H54 (cell line): Measurements from ENCODE around the gene DGKB.

Experiments
- DNase-seq: peaks from one replicate; pipeline ENCODE4 v3.0.0; 2011; ENCODE audit warnings: low spot score, mixed read lengths; ENCODE audit not compliant: insufficient read length
- FAIRE-seq: peaks from 3 replicates; lab custom pipeline; 2011; peaks lifted over from hg19 to GRCh38; lab: Jason Lieb, UNC
- POLR2A ChIP-seq: IDR thresholded peaks from 2 replicates; pipeline ENCODE4 v1.6.1; 2011; ENCODE audit warnings: low read depth, mild to moderate bottlenecking, low read length

DGKB gene

DNA sequence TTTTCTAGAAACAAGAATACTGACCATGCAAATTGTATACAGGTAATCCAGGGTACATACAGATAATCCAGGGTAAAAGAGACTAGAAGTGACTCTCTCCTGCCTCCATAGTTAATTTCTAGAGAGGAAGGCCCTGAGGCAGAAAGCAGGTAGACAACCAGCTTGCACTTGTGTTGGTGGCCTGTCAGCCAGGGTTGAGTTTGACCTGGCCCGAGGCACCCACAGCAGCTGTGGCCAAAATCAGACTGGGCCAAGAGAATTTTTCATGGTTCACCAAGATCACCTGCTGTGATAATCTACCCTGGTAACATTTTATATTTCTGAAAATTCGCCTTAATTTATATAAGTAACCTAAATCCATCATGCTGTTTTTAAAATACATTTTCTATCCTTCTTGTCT lies 526.6 kb downstream of the DGKB start:
- no peak for FAIRE-seq
- no peak for DNase-seq
- no peak for TF ChIP-seq POLR2A

DNA sequence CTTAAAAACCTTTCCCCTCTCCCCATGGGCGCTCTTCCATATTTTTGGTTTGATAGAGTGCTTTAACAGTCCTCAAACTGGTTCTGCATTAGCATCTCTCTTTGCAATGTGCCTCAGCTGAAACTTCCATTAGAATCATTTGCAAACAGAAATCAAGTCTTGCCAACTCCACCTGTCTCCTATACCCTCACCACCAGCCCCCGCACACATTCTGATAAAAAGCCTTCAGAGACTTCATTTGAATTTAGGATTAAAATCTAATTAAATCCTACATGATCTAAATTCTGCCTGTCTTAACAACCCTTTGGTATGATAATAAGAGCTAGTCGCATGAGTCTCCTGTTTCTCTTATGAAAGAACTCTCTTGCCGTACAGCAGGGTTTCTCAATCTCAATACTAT lies 528.2 kb downstream of the DGKB start:
- no peak for TF ChIP-seq POLR2A
- FAIRE-seq (no peak), DNase-seq (no peak)

DNA sequence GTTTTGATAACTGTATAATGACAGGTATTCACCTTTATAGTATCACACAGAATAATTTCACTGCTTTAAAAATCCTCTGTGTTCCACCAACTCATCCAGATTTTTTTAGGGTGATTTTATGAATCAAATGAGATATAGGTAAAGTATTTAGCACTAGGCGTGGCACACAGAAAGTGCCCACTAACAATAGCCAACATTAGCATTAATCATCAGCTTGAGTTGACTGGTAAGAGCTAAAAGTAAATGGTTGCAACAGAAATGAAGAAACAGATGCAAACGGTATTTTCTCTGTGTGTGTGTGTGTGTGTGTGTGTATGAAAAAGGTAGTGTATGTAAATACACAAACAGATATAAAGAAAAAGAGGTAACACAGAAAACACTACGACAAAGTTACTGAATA lies 534.3 kb downstream of the DGKB start:
- FAIRE-seq (peak; percentile 75), DNase-seq (no peak)
- no peak for TF ChIP-seq POLR2A

DNA sequence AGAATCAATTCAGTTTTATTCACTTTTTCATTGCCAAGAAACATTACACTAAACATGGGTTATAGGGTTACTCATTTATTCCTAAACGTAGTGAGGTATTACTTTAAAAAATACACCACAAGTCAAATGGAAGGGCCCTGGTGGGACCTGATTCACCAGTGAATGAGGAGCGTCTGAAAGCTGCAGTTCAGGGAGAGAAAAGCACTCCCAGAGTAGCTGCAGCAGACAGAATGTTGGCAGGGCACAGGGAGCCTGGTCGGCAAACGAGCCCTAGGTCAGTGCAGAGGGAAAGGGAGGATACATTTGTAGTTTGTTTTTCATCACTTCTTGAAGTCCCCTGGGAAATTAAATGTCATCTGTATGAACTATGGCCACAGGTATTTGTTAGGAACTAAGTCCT lies 551.4 kb downstream of the DGKB start:
- FAIRE-seq (peak; percentile 80), DNase-seq (no peak)
- TF ChIP-seq POLR2A: no peak

DNA sequence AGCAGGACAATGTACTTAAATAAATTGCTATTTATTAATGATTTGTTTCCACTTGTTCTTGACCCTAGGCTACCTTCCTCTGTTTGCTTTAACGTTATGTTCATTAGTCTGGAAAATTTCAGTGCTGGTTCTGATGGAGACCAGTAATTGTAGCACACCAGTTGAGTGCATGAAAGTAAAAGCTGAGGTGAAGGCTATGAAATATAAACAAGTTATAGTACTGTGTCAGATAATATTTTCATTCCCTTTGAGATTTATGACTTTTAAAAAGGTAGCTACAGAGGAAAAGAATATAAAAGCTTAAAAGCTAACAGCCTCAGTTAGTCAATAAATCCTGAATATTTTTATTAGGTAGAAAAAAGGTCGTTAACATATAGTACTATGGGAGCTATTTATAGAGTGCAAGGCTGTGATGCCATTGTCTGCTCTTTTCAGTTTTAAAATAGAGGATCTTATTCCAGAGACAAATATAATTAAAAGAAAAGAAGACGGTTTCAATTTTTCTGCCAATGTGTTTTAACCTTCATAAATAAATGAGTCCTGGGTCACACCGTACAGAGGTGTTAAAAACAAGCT lies 561.3 kb downstream of the DGKB start:
- no peak for DNase-seq
- TF ChIP-seq POLR2A: no peak
- peak; percentile 81 for FAIRE-seq

DNA sequence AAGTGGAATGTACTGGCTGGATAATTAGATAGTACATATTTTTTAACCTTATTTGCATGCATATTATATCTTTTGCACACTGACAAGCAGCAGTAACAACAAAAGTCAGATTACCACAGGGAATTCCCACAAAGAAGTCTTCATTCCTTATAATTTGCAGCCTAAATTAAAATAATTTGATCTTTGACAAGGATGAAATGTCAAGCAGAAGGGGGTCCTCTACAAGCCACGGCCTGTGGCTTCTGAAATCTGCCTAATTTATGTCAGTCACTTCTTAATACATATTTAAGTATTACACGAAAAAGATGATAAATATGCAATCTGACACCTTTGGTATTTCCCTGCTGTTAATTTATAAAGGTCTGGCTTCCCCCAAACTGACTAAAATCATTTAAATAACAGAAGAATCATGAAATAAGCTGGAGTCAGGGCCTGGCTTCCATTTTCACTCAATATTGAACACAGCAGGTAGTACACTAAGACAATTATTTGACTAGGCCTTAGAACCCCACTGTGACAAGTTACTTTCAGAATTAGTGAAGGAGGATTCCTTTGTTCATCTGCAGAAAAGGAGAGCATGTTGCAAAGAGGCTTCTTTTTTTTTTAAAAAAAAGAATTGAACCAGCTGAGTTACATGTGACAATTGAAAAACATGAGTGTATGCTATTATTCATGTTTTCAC lies 562.0 kb downstream of the DGKB start:
- FAIRE-seq (no peak), DNase-seq (no peak)
- TF ChIP-seq POLR2A: no peak

DNA sequence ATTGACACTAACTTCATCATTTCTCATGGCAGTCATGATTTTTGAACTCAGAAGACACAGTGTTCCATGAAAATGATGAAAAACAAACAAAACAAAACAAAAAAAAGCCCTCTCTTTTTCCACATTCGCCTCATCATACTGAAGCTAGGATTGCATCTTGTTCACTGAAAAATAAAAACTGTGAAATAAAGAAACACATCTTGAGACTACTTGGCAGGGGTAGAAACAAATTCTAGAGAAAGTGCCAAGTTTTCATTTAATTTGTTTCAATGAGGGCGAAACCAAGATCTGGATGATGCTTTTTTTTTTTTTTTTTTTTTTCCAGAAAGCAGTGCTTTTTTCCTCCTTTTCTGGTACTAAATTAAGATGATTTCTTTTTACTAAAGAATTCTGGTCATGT lies 562.7 kb downstream of the DGKB start:
- TF ChIP-seq POLR2A: no peak
- FAIRE-seq (peak; percentile 15), DNase-seq (no peak)

DNA sequence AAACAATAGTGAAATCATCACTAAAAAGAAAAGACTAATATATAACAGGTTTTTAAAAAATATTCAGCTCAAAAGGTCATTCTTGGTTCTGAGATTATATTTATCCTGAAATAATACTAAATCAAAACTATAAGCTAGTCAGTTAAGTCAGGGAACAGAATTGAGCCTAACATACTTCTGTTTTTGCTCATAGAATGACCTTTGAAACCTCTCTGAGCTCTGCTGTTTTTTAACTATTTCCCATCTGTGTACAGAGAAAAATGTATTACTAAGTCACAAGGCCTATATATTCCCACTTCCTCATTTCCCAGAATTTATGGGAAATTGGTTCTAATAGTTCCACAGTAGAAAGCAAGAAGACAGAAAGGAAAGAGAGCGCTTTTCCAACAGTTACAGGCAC lies 566.3 kb downstream of the DGKB start:
- TF ChIP-seq POLR2A: no peak
- DNase-seq (no peak), FAIRE-seq (peak; percentile 60)

DNA sequence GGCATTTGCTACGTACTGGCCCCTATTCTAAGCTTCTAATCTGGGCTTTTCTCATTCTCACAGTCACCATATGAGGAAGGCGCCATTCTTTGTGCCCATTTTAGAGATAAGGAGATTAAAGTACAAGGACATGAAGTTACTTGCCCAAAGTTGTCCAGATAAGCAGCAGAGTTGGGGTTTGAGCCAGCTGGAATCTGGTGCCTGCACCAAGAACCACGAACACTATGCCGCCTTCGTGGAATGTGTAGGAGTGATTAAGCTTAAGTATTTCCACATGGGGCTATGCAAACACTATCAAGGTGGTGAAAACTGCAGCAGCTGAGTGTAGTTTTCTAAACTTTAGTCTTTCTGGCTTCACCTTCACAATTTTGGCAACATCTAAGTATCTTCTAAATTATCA lies 570.4 kb downstream of the DGKB start:
- no peak for TF ChIP-seq POLR2A
- FAIRE-seq: peak; percentile 79
- no peak for DNase-seq

DNA sequence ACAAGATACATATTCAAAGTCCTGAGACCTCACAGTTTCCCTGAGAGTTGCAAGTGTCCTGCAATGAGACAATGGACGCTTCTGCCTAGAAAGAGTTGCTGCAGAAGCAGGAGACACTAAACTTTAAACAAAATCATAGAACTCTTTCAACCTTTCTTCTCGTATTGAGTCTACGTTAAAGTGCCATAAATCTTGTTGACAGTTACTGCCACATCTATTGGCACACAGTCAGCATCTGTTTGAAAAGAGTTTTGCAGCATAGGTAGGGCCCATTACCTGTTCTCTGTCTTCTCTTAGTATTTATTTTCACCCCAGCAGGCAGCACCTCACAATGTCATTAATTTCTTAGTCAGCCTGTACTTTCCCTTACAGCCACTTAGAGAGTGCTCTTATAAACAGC lies 577.8 kb downstream of the DGKB start:
- no peak for DNase-seq
- peak; percentile 73 for FAIRE-seq
- TF ChIP-seq POLR2A: no peak

DNA sequence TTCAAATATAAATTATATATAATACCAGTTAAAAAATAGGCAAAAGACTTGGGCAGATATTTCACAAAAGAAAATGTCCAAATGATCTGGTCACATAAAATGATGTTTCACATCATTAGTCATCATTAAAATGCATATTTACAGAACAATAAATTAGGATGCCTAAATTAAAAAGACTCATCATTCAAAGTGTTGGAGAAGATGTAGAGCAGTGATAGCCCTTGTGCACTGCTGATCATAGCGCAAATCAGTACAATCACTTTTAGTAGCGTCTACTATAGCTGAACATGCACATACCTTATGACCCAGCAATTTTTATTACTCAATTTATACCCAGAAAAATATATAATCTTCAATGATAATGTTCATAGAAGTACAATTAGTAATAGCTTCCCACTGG lies 579.8 kb downstream of the DGKB start:
- FAIRE-seq (peak; percentile 58), DNase-seq (no peak)
- TF ChIP-seq POLR2A: no peak

DNA sequence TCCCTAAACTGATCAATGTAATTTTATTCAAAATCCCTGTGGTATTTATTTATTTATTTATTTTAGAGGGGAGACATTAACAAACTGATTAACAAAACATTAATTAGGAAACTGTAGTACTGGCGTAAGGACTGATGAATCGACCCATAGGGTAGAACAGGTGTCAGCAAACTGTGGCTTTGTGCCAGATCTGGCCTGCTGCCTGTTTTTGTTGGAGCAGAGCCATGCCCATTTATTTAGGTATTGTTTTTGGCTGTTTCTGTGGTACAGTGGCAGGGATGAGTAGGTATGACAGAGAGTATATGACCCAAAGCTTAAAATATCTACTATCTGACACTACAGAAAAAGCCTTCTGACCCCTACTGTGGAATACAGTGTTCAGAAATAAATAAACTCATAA lies 580.6 kb downstream of the DGKB start:
- TF ChIP-seq POLR2A: no peak
- DNase-seq (no peak), FAIRE-seq (peak; percentile 61)

DNA sequence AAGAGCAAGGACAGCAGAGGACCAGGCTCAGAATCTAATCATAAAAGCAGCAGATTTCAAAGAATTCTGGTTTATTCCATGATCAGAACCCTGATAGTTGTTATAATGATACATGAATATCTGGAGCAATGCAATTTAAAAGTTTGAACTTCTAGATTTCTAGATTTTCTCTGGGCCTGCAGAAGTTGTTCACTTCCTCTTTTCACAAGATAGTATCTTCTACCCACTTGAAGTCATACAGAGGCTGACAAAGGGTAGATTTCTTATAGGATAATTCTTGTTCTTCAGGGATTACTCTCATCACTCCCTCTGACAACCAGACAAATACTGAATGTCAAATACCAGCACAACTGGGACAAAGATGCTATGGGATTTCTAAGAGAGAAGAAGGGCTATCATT lies 593.1 kb downstream of the DGKB start:
- FAIRE-seq: no peak
- no peak for TF ChIP-seq POLR2A
- DNase-seq: no peak

DNA sequence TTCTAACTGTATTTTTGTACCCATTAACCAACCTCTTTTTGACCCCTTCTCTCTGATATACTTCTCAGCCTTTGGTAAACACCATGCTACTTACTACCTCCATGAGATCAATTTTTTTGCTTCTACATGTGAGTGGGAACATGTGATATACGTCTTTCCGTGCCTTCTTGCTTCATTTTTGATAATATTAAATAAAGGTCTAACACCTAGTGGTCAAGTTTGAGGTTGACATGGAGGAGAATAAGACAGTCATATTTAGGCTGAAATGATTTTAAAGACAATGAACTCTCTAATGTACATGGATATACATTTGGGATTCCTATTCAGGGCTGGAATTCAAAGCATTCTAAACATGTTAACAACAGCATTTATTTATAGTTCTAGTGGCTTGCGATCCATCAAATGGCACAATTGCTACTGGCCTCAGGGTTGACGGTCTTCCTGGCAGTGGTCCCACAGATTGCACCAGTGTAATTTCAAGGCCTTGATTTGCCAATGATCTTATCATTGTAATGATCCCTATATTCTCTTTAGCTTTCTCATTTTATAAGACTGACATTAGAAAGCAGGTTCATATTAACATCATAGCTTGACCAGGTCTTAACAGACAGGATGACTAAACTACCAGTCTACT lies 597.2 kb downstream of the DGKB start:
- no peak for TF ChIP-seq POLR2A
- DNase-seq (no peak), FAIRE-seq (peak; percentile 88)

DNA sequence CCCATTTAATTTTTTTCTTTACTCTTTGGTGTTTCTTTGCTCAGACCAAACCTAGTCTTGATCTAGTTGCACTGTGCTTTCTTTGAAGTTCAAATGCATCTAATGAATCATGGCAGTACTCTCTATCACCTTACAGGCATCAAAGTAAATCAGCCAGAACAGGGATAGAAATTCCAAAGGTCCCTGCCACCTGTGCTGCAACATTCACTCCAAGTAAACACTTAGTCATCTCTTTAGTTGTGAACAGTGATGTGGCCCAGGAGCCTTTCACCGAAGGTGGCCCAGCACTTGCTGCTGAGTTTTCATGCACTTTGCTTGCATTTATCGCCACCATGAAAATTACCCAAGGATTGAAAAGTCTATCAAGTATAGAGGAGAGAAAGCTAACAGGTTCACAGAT lies 599.0 kb downstream of the DGKB start:
- TF ChIP-seq POLR2A: no peak
- FAIRE-seq: peak; percentile 20
- no peak for DNase-seq
